ENCODE results near the gene PLGRKT. TPM values are rescaled to one million over a fixed set of nuclear protein-coding genes. Genes with fewer than 3 reads are reported as not detected.

PLGRKT gene
- polyA plus RNA-seq, 1 donor from 2014 or later: 80.0 TPM

GRCh38 chr9:5447337-5447736 lies 9.6 kb upstream of the PLGRKT start:
- no peaks in the 10 kb centered on the region for H3K9me3 ChIP-seq (ENCODE audit: low read length)

GRCh38 chr9:5446451-5447236 lies 8.9 kb upstream of the PLGRKT start:
- H3K27ac ChIP-seq (ENCODE audit: low read length): no peak overlapping the region
- H3F3A ChIP-seq (ENCODE audit: insufficient read depth, low read length, poor library complexity, severe bottlenecking): no peaks in the 10 kb centered on the region
- TF ChIP-seq EZH2 (IDR thresholded peaks at IDR 0.05; ENCODE audit: borderline replicate concordance, insufficient read depth, low read length, poor library complexity, severe bottlenecking) (no peak), MXI1 (conservative IDR thresholded peaks at IDR 0.05; ENCODE audit: poor library complexity, severe bottlenecking) (no peak), RAD21 (conservative IDR thresholded peaks at IDR 0.05) (no peak), EP300 (conservative IDR thresholded peaks at IDR 0.05; ENCODE audit: poor library complexity, severe bottlenecking) (no peak), TAF1 (IDR thresholded peaks at IDR 0.05; ENCODE audit: low read depth) (no peak)
- no peak overlapping the region for H3K9ac ChIP-seq (ENCODE audit: low read length)
- no peaks in the 10 kb centered on the region for H3K9me3 ChIP-seq (ENCODE audit: low read length)
- H3K4me3 ChIP-seq (ENCODE audit: low read length): no peak overlapping the region
- no peak overlapping the region for H2AFZ ChIP-seq (ENCODE audit: low read depth, low read length)
- no peaks in the 10 kb centered on the region for H3K36me3 ChIP-seq (ENCODE audit: insufficient read depth, low read length)
- H3K79me2 ChIP-seq (replicated peaks; ENCODE audit: insufficient read depth, low read length): no peaks in the 10 kb centered on the region
- H3K4me2 ChIP-seq (ENCODE audit: low read length): no peak overlapping the region
- H3K27me3 ChIP-seq (ENCODE audit: insufficient read depth, low read depth, low read length): no peaks in the 10 kb centered on the region
- no peaks in the 10 kb centered on the region for H3K9me2 ChIP-seq (ENCODE audit: insufficient read depth, low read length)
- no peaks in the 10 kb centered on the region for H4K20me1 ChIP-seq (ENCODE audit: insufficient read depth)

More at GRCh38 chr9:5447337-5447736, 9.6 kb upstream of the PLGRKT start:
- Histone ChIP-seq H3F3A (ENCODE audit: insufficient read depth, low read length, poor library complexity, severe bottlenecking) (no peaks in the 10 kb centered on the region), H3K79me2 (replicated peaks; ENCODE audit: insufficient read depth, low read length) (no peaks in the 10 kb centered on the region), H3K36me3 (ENCODE audit: insufficient read depth, low read length) (no peaks in the 10 kb centered on the region), H3K27me3 (ENCODE audit: insufficient read depth, low read depth, low read length) (no peaks in the 10 kb centered on the region), H3K9me2 (ENCODE audit: insufficient read depth, low read length) (no peaks in the 10 kb centered on the region), H4K20me1 (ENCODE audit: insufficient read depth) (no peaks in the 10 kb centered on the region), H3K4me2 (ENCODE audit: low read length) (no peak overlapping the region), H2AFZ (ENCODE audit: low read depth, low read length) (no peak overlapping the region), H3K4me3 (ENCODE audit: low read length) (no peak overlapping the region), H3K9ac (ENCODE audit: low read length) (no peak overlapping the region), H3K27ac (ENCODE audit: low read length) (no peak overlapping the region)
- TF ChIP-seq RAD21 (conservative IDR thresholded peaks at IDR 0.05) (no peak), EZH2 (IDR thresholded peaks at IDR 0.05; ENCODE audit: borderline replicate concordance, insufficient read depth, low read length, poor library complexity, severe bottlenecking) (no peak), EP300 (conservative IDR thresholded peaks at IDR 0.05; ENCODE audit: poor library complexity, severe bottlenecking) (no peak), SMC3 (conservative IDR thresholded peaks at IDR 0.05; ENCODE audit: poor library complexity) (no peak), MXI1 (conservative IDR thresholded peaks at IDR 0.05; ENCODE audit: poor library complexity, severe bottlenecking) (no peak), POLR2AphosphoS5 (IDR thresholded peaks at IDR 0.05) (no peak), TAF1 (IDR thresholded peaks at IDR 0.05; ENCODE audit: low read depth) (no peak)
- TF ChIP-seq, protein P1, sequence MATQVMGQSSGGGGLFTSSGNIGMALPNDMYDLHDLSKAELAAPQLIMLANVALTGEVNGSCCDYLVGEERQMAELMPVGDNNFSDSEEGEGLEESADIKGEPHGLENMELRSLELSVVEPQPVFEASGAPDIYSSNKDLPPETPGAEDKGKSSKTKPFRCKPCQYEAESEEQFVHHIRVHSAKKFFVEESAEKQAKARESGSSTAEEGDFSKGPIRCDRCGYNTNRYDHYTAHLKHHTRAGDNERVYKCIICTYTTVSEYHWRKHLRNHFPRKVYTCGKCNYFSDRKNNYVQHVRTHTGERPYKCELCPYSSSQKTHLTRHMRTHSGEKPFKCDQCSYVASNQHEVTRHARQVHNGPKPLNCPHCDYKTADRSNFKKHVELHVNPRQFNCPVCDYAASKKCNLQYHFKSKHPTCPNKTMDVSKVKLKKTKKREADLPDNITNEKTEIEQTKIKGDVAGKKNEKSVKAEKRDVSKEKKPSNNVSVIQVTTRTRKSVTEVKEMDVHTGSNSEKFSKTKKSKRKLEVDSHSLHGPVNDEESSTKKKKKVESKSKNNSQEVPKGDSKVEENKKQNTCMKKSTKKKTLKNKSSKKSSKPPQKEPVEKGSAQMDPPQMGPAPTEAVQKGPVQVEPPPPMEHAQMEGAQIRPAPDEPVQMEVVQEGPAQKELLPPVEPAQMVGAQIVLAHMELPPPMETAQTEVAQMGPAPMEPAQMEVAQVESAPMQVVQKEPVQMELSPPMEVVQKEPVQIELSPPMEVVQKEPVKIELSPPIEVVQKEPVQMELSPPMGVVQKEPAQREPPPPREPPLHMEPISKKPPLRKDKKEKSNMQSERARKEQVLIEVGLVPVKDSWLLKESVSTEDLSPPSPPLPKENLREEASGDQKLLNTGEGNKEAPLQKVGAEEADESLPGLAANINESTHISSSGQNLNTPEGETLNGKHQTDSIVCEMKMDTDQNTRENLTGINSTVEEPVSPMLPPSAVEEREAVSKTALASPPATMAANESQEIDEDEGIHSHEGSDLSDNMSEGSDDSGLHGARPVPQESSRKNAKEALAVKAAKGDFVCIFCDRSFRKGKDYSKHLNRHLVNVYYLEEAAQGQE (IDR thresholded peaks at IDR 0.05; ENCODE audit: borderline replicate concordance): no peak
- TF ChIP-seq, protein P2, sequence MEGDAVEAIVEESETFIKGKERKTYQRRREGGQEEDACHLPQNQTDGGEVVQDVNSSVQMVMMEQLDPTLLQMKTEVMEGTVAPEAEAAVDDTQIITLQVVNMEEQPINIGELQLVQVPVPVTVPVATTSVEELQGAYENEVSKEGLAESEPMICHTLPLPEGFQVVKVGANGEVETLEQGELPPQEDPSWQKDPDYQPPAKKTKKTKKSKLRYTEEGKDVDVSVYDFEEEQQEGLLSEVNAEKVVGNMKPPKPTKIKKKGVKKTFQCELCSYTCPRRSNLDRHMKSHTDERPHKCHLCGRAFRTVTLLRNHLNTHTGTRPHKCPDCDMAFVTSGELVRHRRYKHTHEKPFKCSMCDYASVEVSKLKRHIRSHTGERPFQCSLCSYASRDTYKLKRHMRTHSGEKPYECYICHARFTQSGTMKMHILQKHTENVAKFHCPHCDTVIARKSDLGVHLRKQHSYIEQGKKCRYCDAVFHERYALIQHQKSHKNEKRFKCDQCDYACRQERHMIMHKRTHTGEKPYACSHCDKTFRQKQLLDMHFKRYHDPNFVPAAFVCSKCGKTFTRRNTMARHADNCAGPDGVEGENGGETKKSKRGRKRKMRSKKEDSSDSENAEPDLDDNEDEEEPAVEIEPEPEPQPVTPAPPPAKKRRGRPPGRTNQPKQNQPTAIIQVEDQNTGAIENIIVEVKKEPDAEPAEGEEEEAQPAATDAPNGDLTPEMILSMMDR (IDR thresholded peaks at IDR 0.05; ENCODE audit: poor library complexity, severe bottlenecking): no peak
